Upper lobe of left lung (tissue), 6 donors: ENCODE results near the gene KIAA0586. TPM values are rescaled to one million over a fixed set of nuclear protein-coding genes. Genes with fewer than 3 reads are reported as not detected.

Experiments used
- ATAC-seq, 2 donors: fragments of 200-7000 bp; cut with Tn5 transposase; one replicate each; pipeline ENCODE4 v1.9.1; 2022; ENCODE audit warnings: mild to moderate bottlenecking in 2 of 2, moderate library complexity in 2 of 2; ENCODE audit not compliant: low FRiP score in 2 of 2
- DNase-seq, 2 donors: peaks; one replicate each; pipeline ENCODE4 v3.0.0-alpha.2; 2019 to 2020
- H3K27ac ChIP-seq, 4 donors: fragments of 200-600 bp; sonication (generic); one replicate each; pipeline ENCODE4 v1.5.1; 2016 to 2019
- H3K27me3 ChIP-seq, 4 donors: fragments of 200-600 bp; sonication (generic); one replicate each; pipeline ENCODE4 v1.5.1; 2017 to 2019
- H3K36me3 ChIP-seq, 4 donors: fragments of 200-600 bp; sonication (generic); one replicate each; pipeline ENCODE4 v1.5.1; 2016 to 2019
- H3K4me1 ChIP-seq, 4 donors: fragments of 200-600 bp; sonication (generic); one replicate each; pipeline ENCODE4 v1.5.1; 2018 to 2019
- H3K4me3 ChIP-seq, 4 donors: fragments of 200-600 bp; sonication (generic); one replicate each; pipeline ENCODE4 v1.5.1; 2017 to 2019; ENCODE audit warnings: mild to moderate bottlenecking in 2 of 4, moderate library complexity in 1 of 4
- H3K9me3 ChIP-seq, 4 donors: fragments of 200-600 bp; sonication (generic); one replicate each; pipeline ENCODE4 v1.5.1; 2018 to 2019
- EP300 ChIP-seq, 4 donors: sonication (generic); formaldehyde crosslinking; IDR thresholded peaks; one replicate each; pipeline ENCODE4 v1.5.1; 2017; ENCODE audit warnings: antibody characterized with exemption in 4 of 4, control low read depth in 2 of 4
- POLR2A ChIP-seq, 4 donors: fragments of 450-650 bp; IDR thresholded peaks; one replicate each; pipeline ENCODE4 v1.5.1; 2016 to 2017; ENCODE audit warnings: antibody characterized with exemption in 4 of 4, mild to moderate bottlenecking in 2 of 4
- POLR2AphosphoS5 ChIP-seq, 2 donors: sonication (generic); formaldehyde crosslinking; IDR thresholded peaks; one replicate each; pipeline ENCODE4 v1.5.1; 2017; ENCODE audit warnings: antibody characterized with exemption in 2 of 2
- WGBS, 2 donors: methylation state at CpG; one replicate each; pipeline ENCODE4 v1.1.5; 2017 to 2018; 5-methylcytosine and 5-hydroxymethylcytosine counted together
- total RNA-seq, 6 donors: library from RNA; depleted of rRNA in 4 of 6; stranded (reverse); fragments of >200 nt in 4 of 6; gene quantifications; one replicate each; pipeline versions ENCODE4 v1.1.0 to v1.2.1, GENCODE V29; 2016 to 2021
- TF ChIP-seq, protein P1 (sequence below), 6 experiments: fragments of 450-650 bp in 4 of 6; fragments of 200-600 bp in 2 of 6; sonication (generic) in 2 of 6; IDR thresholded peaks; one replicate each; pipeline ENCODE4 v1.5.1; 2016 to 2019; ENCODE audit warnings: antibody characterized with exemption in 6 of 6
- donor health status: DM: no; HTN: no; CAD: no; lungs with moderate emphysema.
- donor health status: DM: no; HTN: yes; CAD: no; lungs with severe emphysema.

The KIAA0586 gene
- total RNA-seq, 6 donors from 2014 or later = 9.2 to 29.3 (median 12.2) TPM

DNA sequence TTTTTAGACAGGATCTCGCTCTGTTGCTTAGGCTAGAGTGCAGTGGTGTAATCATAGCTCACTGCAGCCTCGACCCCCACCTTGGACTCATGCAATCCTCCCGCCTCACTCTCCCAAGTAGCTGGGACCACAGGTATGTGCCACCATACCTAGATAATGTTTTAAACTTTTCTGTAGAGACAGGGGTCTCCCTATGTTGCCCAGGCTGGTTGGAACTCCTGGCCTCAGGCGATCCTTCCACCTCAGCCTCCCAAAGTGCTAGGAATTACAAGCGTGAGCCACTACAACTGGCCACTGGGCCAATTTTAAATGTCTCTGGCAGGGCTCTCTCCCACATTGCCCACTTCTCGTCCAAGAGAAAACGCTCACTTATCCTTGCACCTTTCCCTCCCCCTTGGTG lies 143.7 kb downstream of the KIAA0586 start:
- Histone ChIP-seq H3K27ac (no peak overlapping the region), H3K27me3 (no peaks in the 10 kb centered on the region), H3K36me3 (no peaks in the 10 kb centered on the region), H3K9me3 (no peaks in the 10 kb centered on the region), H3K4me3 (no peak overlapping the region), H3K4me1 (no peaks in the 10 kb centered on the region)
- ATAC-seq (no peak), DNase-seq (no peak)
- 94 to 96% methylated on average over 7 of the region's 7 CpGs for WGBS, 2 donors
- TF ChIP-seq, protein P1, sequence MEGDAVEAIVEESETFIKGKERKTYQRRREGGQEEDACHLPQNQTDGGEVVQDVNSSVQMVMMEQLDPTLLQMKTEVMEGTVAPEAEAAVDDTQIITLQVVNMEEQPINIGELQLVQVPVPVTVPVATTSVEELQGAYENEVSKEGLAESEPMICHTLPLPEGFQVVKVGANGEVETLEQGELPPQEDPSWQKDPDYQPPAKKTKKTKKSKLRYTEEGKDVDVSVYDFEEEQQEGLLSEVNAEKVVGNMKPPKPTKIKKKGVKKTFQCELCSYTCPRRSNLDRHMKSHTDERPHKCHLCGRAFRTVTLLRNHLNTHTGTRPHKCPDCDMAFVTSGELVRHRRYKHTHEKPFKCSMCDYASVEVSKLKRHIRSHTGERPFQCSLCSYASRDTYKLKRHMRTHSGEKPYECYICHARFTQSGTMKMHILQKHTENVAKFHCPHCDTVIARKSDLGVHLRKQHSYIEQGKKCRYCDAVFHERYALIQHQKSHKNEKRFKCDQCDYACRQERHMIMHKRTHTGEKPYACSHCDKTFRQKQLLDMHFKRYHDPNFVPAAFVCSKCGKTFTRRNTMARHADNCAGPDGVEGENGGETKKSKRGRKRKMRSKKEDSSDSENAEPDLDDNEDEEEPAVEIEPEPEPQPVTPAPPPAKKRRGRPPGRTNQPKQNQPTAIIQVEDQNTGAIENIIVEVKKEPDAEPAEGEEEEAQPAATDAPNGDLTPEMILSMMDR (IDR thresholded peaks at IDR 0.05) = no peak
- no peak for TF ChIP-seq POLR2A (IDR thresholded peaks at IDR 0.05)
- no peak for TF ChIP-seq POLR2AphosphoS5 (IDR thresholded peaks at IDR 0.05)
- no peak for TF ChIP-seq EP300 (IDR thresholded peaks at IDR 0.05)

DNA sequence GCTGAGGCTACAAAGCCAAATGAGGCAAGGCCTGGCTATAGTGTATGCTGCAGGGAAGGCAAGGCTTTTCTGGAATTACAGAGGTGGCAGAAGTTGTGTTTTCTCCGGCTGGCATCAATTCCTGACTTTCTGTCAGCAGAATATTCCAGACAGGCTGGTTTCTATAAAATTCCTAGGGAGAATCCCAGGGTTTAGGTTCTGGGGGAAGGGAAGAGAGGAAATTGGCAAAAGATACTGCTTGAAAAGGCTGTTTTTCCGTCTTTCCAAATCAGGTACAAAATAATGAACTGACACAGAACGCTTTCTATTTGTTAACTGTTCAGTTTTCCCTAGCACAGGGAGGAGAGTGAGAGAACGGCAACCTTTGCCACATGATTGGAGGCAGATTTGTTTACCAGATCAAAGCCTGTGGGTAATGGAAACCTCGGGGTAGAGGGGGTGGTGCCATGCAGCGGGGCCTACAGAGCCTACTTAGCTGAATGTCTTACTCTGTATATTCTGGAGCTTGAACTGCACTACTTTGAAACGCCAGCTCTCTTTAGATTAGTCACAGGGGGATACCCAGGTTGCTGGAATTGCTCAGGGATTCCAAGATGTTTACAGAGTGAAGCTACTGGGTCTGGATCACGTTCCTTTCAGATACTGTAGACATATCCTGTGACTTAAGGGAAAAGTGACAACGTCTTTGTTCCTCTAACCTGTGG lies 144.4 kb downstream of the KIAA0586 start:
- Histone ChIP-seq H3K27ac (no peak overlapping the region), H3K4me1 (no peaks in the 10 kb centered on the region), H3K27me3 (no peaks in the 10 kb centered on the region), H3K4me3 (no peak overlapping the region), H3K36me3 (no peaks in the 10 kb centered on the region), H3K9me3 (no peaks in the 10 kb centered on the region)
- no peak for ATAC-seq
- WGBS, 2 donors = 55% methylated on average over 9 of the region's 9 CpGs
- TF ChIP-seq POLR2A (IDR thresholded peaks at IDR 0.05) = no peak
- no peak for TF ChIP-seq POLR2AphosphoS5 (IDR thresholded peaks at IDR 0.05)
- TF ChIP-seq EP300 (IDR thresholded peaks at IDR 0.05) = no peak
- TF ChIP-seq, protein P1 (IDR thresholded peaks at IDR 0.05) = no peak
- DNase-seq = no peak

DNA sequence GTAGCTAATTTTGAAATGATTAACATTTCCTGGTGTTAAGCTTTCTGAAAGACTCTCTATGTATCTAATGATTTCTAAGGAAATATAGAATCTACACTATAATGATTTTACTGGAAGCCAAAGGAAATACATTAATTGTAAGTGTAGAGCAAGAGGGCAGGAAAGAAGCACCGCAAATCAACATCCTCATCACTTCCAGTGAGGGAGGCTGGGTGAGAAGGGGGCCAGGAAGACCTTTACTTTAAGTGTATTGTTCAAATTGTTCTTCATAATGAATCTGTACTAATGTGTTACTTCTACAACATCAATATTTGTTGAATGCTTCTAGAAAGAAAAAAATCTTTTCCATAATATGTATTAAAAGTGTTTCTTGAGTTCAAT lies 144.9 kb downstream of the KIAA0586 start:
- TF ChIP-seq, protein P1 (IDR thresholded peaks at IDR 0.05) = no peak
- TF ChIP-seq EP300 (IDR thresholded peaks at IDR 0.05) (no peak), POLR2AphosphoS5 (IDR thresholded peaks at IDR 0.05) (no peak), POLR2A (IDR thresholded peaks at IDR 0.05) (no peak)
- no peaks in the 10 kb centered on the region for H3K4me1 ChIP-seq
- DNase-seq (no peak), ATAC-seq (no peak)
- H3K36me3 ChIP-seq = no peaks in the 10 kb centered on the region
- no peaks in the 10 kb centered on the region for H3K27me3 ChIP-seq
- H3K9me3 ChIP-seq = no peaks in the 10 kb centered on the region
- no peak overlapping the region for H3K4me3 ChIP-seq
- H3K27ac ChIP-seq = no peak overlapping the region
- WGBS, 2 donors = 73 to 76% methylated on average over 1 of the region's 1 CpG

DNA sequence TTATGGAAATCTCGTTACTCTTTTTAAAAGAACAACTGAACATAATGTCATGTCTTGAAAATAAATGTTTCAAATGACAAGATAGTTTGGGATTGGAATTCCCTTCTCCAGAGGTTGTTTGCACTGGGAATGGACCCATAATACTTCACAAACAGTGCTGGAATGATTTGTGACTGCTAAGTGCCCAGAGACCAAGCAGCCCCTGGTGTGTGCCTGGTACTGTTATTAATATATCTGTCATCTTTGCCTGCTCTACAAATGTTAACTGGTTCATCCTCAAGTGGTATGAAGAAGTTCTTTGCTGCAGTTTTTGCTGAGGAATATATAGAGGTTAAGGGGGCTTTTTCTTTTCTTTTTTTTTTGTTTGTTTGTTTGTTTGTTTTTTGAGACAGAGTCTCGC lies 145.3 kb downstream of the KIAA0586 start:
- Histone ChIP-seq H3K4me3 (no peak overlapping the region), H3K36me3 (no peaks in the 10 kb centered on the region), H3K27me3 (no peaks in the 10 kb centered on the region), H3K4me1 (no peaks in the 10 kb centered on the region), H3K9me3 (no peaks in the 10 kb centered on the region), H3K27ac (no peak overlapping the region)
- TF ChIP-seq POLR2AphosphoS5 (IDR thresholded peaks at IDR 0.05) (no peak), EP300 (IDR thresholded peaks at IDR 0.05) (no peak), POLR2A (IDR thresholded peaks at IDR 0.05) (no peak)
- TF ChIP-seq, protein P1 (IDR thresholded peaks at IDR 0.05) = no peak
- DNase-seq (no peak), ATAC-seq (no peak)
- WGBS, 2 donors = 94 to 96% methylated on average over 2 of the region's 2 CpGs

DNA sequence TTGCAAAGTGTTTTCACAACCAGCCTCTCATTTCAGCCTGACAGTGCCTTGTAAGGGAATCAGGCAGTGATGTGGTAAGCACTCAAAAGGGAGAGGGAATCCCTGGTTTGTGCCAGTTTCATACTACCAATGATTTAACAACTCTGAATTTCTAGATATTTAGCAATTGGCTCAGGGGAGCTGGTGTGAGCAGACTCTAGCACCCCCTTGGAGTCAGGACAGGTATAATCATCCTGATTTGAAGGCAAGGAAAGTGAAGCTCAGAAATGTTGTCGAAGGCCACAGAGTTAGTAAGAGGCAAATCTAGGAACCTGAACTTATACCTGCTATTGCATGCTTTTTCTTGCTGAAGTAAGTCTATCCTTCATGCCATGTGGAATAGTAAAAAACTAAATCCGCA lies 147.1 kb downstream of the KIAA0586 start:
- TF ChIP-seq, protein P1 (IDR thresholded peaks at IDR 0.05) = no peak
- TF ChIP-seq EP300 (IDR thresholded peaks at IDR 0.05) = no peak
- no peak for TF ChIP-seq POLR2AphosphoS5 (IDR thresholded peaks at IDR 0.05)
- TF ChIP-seq POLR2A (IDR thresholded peaks at IDR 0.05) = no peak
- H3K27me3 ChIP-seq = no peaks in the 10 kb centered on the region
- H3K4me3 ChIP-seq = no peak overlapping the region
- ATAC-seq (no peak), DNase-seq (no peak)
- H3K27ac ChIP-seq = no peak overlapping the region
- 90 to 98% methylated on average over 2 of the region's 2 CpGs for WGBS, 2 donors
- no peaks in the 10 kb centered on the region for H3K36me3 ChIP-seq
- H3K4me1 ChIP-seq = no peaks in the 10 kb centered on the region
- no peaks in the 10 kb centered on the region for H3K9me3 ChIP-seq
